HG03045 (cell line): Measurements from ENCODE around the gene HYI.

ENCODE experiments used
- ATAC-seq: cut with Tn5 transposase; IDR thresholded peaks from one replicate; pipeline ENCODE4 v1.9.1; 2021; ENCODE audit warnings: mild to moderate bottlenecking, moderate library complexity; ENCODE audit not compliant: unreplicated experiment

HYI gene

GRCh38 chr1:43445606-43446387 lies 7.9 kb downstream of the HYI start:
- no peak for ATAC-seq

GRCh38 chr1:43444836-43445235 lies 8.9 kb downstream of the HYI start:
- ATAC-seq, result no peak

GRCh38 chr1:43444151-43444828 lies 9.4 kb downstream of the HYI start:
- ATAC-seq, result no peak

DNA sequence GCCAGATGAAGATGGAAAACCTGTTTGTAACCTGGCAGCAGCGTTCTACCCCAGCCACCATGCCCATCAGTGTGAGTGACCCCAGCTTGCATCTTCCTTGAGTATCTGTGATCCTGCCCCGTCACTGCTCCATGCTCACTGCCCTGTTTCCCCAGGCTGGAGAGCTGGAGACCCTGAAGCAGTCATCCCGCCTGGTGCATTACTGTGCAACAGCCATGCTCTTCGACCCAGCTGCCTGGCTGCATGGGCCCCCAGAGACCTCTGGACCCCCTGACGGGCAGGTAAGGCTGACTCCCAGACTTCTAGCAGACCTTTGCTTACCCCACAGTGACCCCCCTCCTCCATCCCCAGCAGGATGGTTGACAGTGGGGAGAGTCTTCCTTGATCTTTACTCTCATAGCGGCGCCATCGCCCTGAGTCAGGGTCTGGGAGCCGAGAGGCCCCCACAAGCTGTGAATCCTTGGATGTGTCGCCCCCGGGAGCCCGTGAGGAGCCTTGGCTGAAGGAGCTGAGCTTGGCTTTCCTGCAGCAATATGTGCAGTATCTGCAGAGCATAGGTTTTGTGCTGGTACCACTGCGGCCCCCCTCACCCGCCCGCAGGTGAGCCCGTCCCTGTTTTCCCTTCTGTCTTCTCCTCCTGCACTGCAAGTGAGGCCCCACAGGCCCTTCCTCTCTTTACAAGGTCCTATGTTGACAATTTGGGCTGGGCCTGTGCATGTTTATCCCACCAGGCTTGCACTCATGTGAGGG lies 10.4 kb downstream of the HYI start:
- no peak for ATAC-seq

DNA sequence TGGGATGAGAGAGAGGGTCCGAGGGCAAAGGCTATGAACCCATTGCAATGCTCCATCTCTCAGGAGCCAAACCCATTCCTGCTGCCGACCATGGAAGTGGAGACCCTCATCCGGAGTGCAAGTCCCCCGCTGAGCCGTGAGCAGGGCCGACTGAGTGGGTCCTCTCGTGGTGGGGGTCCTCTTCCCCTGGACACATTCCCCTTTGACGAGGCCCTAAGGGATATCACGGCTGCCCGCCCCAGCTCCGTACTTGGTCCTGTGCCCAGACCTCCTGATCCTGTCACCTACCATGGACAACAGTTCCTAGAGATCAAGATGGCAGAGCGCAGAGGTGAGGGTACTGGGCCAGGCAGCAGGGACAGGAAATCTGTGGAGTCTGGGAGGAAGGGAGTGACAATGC lies 11.0 kb downstream of the HYI start:
- ATAC-seq, result no peak

GRCh38 chr1:43441894-43442637 lies 11.7 kb downstream of the HYI start:
- ATAC-seq, result no peak

- ATAC-seq, result no peak
Observed at GRCh38 chr1:43441166-43441893, 12.4 kb downstream of the HYI start.

- ATAC-seq, result no peak
Observed at GRCh38 chr1:43440358-43440757, 13.4 kb downstream of the HYI start.

DNA sequence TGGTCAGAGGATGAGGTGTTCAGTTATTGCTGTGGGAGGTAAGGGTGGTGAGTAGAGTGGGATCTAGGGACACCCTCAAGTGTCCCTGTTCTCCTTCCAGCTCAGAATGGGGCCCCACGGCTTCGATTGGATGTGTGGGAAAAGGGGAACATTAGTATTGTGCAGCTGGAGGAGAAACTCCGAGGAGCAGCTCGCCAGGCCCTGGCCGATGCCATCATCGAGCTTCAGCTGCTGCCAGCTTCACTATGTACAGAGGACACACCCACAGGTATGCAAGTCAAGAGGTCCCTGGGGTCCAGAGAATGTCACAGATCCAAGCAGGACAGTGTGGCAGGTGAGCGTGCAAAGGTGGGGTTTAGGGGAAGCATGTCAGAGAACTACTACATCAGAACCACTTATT lies 13.9 kb downstream of the HYI start:
- ATAC-seq, result no peak

DNA sequence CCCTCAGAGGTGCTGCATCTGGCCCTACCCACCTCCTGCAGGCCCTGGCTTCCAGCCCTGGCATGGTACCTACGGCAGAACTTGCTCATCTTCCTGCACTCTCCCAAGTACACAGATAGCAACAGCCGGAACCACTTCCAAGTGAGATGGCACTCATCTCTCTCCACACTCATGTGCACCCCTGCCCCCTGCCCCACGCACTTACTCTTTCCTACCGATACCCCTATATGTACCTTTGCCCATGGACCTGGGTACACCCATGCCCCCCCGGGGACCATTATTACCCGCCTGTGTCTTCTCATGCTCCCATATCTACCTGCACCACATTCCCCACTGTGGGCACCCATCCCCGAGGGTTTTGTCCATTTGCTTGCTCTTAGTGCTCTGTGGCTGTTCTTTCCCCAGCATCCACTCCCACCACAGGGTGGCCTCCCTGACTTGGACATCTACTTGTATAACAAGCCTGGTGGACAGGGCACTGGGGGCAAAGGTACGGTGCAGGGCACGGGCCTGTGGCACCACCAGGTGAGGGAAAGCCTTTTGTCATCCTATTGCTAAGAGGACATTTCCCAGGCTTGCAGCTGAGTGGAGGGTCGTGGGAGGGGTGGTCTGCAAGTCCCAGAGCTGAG lies 14.7 kb downstream of the HYI start:
- no peak for ATAC-seq

DNA sequence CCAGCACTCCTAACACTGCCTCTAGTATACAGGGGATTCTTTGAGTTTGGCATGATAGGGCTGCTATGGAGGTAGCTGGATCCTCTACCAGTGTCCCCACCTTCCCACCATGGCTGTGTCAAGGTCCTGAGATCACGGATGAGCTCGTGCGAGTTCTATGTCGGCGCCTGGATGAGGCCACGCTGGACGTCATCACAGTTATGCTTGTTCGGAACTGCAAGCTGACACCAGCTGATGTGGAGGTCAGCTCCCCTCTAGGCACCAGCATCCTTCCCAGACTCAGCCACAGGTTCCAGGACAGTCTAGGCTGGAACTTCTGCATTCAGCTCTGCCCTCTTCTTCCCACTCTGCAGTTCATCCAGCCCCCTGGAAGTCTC lies 15.2 kb downstream of the HYI start:
- ATAC-seq, result no peak

DNA sequence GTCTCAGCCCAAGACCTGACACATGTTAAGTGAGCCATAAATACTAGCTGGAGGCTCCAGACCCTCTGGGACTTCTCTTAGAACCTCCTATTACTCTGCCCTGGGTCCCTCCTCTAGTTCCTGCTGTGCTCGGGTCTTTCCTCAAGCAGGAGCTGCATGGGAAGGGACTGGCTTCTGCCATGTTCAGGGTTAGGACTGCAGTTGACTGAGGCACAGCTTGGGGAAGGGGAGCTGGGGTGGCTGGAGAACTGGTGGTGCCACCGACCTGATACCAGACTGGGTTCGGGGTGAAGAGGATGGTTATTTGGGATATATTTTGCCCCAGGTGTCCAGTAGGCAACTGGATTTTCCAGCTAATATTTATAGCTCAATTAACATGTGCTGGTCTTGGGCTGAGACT lies 15.7 kb downstream of the HYI start:
- no peak for ATAC-seq

GRCh38 chr1:43437031-43437973 lies 16.4 kb downstream of the HYI start:
- ATAC-seq, result no peak

DNA sequence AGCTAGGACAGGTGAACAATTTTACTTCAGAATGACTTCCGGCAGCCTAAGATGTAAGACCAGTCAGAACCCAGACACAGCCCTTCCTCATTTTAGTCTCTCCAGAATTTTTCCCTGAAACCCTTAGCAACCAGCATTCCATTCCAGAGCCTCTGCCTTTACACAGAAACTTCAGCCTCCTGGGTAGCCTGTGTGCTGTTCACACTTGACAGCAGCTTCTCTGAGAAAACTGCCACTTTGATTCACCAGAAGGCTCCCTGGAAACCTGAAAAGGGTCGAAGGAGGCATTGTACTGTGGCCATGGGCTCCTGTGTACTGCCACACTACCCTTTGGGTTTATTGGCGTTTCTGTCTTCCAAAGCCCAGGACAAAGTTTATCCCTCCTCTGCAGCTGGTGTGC lies 17.4 kb downstream of the HYI start:
- no peak for ATAC-seq

DNA sequence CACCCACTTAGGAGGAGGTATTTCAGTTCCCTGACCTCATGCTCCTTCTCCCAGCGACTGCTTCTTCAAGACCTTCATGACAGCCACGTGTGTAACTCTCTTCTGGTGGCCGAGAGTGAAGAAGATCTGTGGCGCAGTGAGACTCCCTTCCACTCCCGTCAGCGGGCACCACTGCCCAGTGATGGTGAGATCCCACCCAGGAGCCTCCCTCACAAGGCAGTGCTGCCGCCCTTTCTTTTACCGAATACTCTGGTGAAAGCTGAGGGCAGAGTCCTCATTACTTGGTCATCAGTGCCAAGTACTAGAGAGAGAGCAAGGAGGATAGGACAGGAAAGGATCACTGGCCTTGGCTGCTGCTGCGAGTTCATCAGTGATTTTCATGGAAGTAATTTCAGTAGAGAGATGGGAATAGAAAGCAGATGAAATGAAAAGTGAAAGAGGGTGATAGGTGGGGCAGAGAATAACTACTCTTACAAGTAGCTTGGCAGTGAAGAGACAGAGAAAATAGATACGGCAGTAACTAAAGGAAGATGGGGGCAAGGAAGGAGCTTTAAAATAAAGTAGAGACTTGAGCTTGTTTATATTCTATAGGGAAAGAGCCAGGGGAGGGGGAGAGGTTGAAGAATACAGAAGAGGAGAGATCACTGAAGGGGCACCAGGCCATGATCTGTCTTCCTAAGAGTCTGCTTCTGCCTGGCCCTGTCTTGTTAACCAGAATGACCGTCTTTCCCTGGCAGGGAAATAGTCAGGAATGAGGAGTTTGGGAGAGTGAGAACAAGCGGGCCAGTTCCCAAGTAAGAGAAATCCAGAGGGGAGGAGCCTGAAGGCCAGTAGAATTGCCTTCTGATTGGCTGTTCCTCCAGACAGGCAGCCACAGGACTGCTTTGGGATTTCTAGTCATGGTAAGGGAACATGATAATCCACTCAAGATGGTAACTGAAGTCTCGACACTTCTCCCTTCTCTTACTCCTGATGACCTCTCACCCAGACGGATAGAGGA lies 18.3 kb downstream of the HYI start:
- ATAC-seq, result no peak

GRCh38 chr1:43434256-43434655 lies 19.5 kb downstream of the HYI start:
- ATAC-seq, result no peak

DNA sequence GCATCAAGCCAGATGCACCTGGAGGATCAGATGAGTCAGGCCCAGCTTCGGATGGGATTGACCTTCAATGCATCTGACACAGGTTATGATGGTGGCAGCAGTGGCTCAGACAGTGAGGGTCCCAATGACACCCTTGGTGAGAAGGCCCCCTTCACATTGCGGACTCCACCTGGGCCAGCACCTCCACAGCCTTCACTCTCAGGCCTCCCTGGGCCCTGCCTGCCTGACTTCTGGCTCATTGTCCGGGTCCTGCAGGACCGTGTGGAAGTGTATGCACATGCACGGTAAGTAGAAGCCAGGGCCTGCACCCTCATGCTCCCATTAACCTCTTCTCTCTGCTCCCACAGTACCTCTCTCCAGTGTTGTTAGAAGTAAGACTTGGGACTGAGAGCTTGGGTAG lies 20.8 kb downstream of the HYI start:
- no peak for ATAC-seq
